GM18867 (cell line): ENCODE data around the gene FAM20B.
A peak's percentile ranks its signal among the peaks of the same experiment; 100 is the strongest.
"Not testable (repeated sequence)": the region's sequence is repeated elsewhere in the genome, so short reads cannot be mapped to it uniquely, and the experiment has no call there.

Source experiments
- ATAC-seq: cut with Tn5 transposase; IDR thresholded peaks from one replicate; pipeline ENCODE4 v1.9.1; 2021; ENCODE audit warnings: mild to moderate bottlenecking, moderate library complexity; ENCODE audit not compliant: unreplicated experiment

The FAM20B gene

GRCh38 chr1:179025125-179025974 is at the start of gene FAM20B:
FAM20B (plus strand) TSS chr1:179025894; CDS start chr1:179043848, 17,954 bp downstream.
- peak; percentile 81 for ATAC-seq

GRCh38 chr1:178976541-178976940 is 49.2 kb upstream of the FAM20B start:
- ATAC-seq, result no peak

GRCh38 chr1:178986204-178986603 is 39.5 kb upstream of the FAM20B start:
- no peak for ATAC-seq

- ATAC-seq, result not testable (repeated sequence)
Observed at GRCh38 chr1:178988198-178988597, 37.5 kb upstream of the FAM20B start.

GRCh38 chr1:178993559-178993958 is 32.1 kb upstream of the FAM20B start:
- ATAC-seq, result no peak

- no peak for ATAC-seq
Observed at GRCh38 chr1:178997428-178997827, 28.3 kb upstream of the FAM20B start.

GRCh38 chr1:178998295-178998694 is 27.4 kb upstream of the FAM20B start:
- ATAC-seq, result no peak

GRCh38 chr1:178999061-178999460 is 26.6 kb upstream of the FAM20B start:
- ATAC-seq, result no peak

GRCh38 chr1:179001451-179001850 is 24.2 kb upstream of the FAM20B start:
- ATAC-seq, result no peak

- ATAC-seq, result not testable (repeated sequence)
Observed at GRCh38 chr1:179002064-179002463, 23.6 kb upstream of the FAM20B start.

- ATAC-seq, result peak; percentile 67
Observed at GRCh38 chr1:179002552-179003345, 22.9 kb upstream of the FAM20B start.

GRCh38 chr1:179003512-179004066 is 22.1 kb upstream of the FAM20B start:
- no peak for ATAC-seq

GRCh38 chr1:179007233-179007632 is 18.5 kb upstream of the FAM20B start:
- no peak for ATAC-seq

GRCh38 chr1:179010671-179011070 is 15.0 kb upstream of the FAM20B start:
- no peak for ATAC-seq

GRCh38 chr1:179012038-179012437 is 13.7 kb upstream of the FAM20B start:
- ATAC-seq, result no peak

- no peak for ATAC-seq
Observed at GRCh38 chr1:179014123-179014522, 11.6 kb upstream of the FAM20B start.

GRCh38 chr1:179015396-179015795 is 10.3 kb upstream of the FAM20B start:
- no peak for ATAC-seq

- no peak for ATAC-seq
Observed at GRCh38 chr1:179016706-179017382, 8.8 kb upstream of the FAM20B start.

GRCh38 chr1:179017383-179018326 is 8.0 kb upstream of the FAM20B start:
- no peak for ATAC-seq

GRCh38 chr1:179021873-179022272 is 3.8 kb upstream of the FAM20B start:
- ATAC-seq, result no peak
